ENCODE data around the gene MAP3K20.
A peak's percentile ranks its signal among the peaks of the same experiment; 100 is the strongest.

The MAP3K20 gene

GRCh38 chr2:173238385-173238784 is 162.7 kb downstream of the MAP3K20 start:
- no peak overlapping the region for H3K4me3 ChIP-seq (ENCODE audit: low read length)
- TF ChIP-seq, protein P1, sequence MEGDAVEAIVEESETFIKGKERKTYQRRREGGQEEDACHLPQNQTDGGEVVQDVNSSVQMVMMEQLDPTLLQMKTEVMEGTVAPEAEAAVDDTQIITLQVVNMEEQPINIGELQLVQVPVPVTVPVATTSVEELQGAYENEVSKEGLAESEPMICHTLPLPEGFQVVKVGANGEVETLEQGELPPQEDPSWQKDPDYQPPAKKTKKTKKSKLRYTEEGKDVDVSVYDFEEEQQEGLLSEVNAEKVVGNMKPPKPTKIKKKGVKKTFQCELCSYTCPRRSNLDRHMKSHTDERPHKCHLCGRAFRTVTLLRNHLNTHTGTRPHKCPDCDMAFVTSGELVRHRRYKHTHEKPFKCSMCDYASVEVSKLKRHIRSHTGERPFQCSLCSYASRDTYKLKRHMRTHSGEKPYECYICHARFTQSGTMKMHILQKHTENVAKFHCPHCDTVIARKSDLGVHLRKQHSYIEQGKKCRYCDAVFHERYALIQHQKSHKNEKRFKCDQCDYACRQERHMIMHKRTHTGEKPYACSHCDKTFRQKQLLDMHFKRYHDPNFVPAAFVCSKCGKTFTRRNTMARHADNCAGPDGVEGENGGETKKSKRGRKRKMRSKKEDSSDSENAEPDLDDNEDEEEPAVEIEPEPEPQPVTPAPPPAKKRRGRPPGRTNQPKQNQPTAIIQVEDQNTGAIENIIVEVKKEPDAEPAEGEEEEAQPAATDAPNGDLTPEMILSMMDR (conservative IDR thresholded peaks at IDR 0.05; ENCODE audit: low read depth, low read length), result no peak
- DNase-seq (ENCODE audit: low read depth), result no peak

GRCh38 chr2:173238831-173239230 is 163.2 kb downstream of the MAP3K20 start:
- no peak for DNase-seq (ENCODE audit: low read depth)
- no peak overlapping the region for H3K4me3 ChIP-seq (ENCODE audit: low read length)
- TF ChIP-seq, protein P1 (conservative IDR thresholded peaks at IDR 0.05; ENCODE audit: low read depth, low read length), result no peak

DNA sequence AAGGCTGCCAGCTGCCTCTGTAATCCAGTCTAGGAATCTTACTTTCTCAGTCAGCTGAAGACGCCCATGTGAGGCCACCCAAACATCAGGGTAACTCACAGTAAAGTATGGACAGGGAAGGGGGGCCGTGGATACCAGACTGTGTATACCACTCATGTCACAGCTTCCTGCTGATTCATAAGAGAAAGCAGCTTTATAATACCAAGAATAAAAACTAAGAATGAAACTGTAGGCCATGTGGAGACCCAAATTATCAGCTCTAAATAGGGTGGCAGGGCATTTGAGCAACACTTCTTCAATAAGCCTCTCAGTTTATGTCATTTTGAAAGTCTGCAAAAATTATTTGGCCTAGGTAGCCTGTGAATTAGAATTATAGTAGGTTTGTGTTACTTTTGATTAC is 164.0 kb downstream of the MAP3K20 start:
- H3K4me3 ChIP-seq (ENCODE audit: low read length), result no peak overlapping the region
- TF ChIP-seq, protein P1 (conservative IDR thresholded peaks at IDR 0.05; ENCODE audit: low read depth, low read length), result no peak
- peak; percentile 55 for DNase-seq (ENCODE audit: low read depth)

DNA sequence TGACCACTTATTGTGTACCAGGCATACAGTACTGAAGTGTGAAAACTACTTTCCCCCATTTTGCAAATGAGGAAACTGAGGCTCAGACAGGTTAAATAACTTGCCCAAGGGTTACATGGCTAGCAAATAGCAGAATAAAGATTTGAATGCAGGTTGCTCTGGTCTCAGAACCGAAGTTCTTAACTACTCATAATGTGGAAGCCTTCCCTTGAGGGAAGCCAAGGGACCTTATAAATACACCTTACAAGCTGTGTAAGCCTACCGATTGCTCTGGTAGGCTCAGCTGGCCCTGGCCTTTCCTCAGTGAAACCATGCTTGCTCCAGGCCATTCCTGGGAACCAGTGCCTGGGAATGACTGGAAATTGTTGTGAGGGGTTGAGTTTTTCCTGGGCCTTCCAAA is 164.4 kb downstream of the MAP3K20 start:
- TF ChIP-seq, protein P1 (conservative IDR thresholded peaks at IDR 0.05; ENCODE audit: low read depth, low read length), result no peak
- H3K4me3 ChIP-seq (ENCODE audit: low read length), result no peak overlapping the region
- no peak for DNase-seq (ENCODE audit: low read depth)

GRCh38 chr2:173241643-173242042 is 166.0 kb downstream of the MAP3K20 start:
- DNase-seq (ENCODE audit: low read depth), result no peak
- TF ChIP-seq, protein P1 (conservative IDR thresholded peaks at IDR 0.05; ENCODE audit: low read depth, low read length), result no peak

DNA sequence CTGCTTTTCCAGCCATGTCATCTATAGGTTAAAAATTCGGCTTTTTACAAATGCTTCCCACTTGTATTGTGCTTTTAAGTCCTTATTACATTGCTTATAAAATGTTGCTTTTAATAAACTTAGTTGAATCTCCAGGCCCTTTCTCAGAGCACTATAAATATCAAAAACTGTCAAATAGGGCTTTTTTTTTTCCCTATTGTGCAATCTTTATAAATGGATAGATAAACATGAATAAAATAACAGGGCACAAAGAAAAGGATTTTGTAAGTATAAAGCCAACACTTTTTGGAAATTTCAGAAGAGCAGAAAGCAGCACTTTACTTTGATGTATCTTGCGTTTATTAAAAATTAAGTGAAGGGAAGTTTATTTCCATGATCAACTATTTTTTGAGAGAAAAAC is 171.5 kb downstream of the MAP3K20 start:
- TF ChIP-seq, protein P1 (conservative IDR thresholded peaks at IDR 0.05; ENCODE audit: low read depth, low read length), result no peak
- DNase-seq (ENCODE audit: low read depth), result no peak
- no peak overlapping the region for H3K4me3 ChIP-seq (ENCODE audit: low read length)

More at GRCh38 chr2:173241643-173242042, 166.0 kb downstream of the MAP3K20 start:
- no peak overlapping the region for H3K4me3 ChIP-seq (ENCODE audit: low read length)

DNA sequence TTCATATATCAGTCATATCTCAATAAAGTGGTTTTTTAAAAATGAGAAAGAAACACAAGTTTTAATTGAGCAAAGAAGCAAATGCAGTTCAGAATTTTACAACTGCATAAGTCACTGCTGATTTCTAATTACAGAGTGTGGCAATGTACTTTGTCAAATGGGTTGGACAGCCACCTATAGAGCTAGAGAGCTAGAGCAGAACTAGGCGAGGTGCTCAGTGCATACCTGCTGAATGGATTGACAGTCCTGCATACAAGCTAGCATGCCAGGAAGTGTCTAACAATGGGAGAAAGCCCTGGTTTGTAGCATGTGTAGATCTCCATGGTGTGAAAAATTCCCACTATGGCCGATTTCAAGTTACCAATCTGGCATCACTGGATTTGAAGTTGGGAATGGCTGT is 172.7 kb downstream of the MAP3K20 start:
- DNase-seq (ENCODE audit: low read depth), result no peak
- no peak overlapping the region for H3K4me3 ChIP-seq (ENCODE audit: low read length)
- TF ChIP-seq, protein P1 (conservative IDR thresholded peaks at IDR 0.05; ENCODE audit: low read depth, low read length), result no peak

Measured in retinal pigment epithelial cell (primary cell).